ENCODE results near the gene KLHDC4.

- TF ChIP-seq, protein P1, sequence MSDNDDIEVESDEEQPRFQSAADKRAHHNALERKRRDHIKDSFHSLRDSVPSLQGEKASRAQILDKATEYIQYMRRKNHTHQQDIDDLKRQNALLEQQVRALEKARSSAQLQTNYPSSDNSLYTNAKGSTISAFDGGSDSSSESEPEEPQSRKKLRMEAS (IDR thresholded peaks at IDR 0.05; ENCODE audit: low read depth, low read length) = no peak
- TF ChIP-seq, protein P2, sequence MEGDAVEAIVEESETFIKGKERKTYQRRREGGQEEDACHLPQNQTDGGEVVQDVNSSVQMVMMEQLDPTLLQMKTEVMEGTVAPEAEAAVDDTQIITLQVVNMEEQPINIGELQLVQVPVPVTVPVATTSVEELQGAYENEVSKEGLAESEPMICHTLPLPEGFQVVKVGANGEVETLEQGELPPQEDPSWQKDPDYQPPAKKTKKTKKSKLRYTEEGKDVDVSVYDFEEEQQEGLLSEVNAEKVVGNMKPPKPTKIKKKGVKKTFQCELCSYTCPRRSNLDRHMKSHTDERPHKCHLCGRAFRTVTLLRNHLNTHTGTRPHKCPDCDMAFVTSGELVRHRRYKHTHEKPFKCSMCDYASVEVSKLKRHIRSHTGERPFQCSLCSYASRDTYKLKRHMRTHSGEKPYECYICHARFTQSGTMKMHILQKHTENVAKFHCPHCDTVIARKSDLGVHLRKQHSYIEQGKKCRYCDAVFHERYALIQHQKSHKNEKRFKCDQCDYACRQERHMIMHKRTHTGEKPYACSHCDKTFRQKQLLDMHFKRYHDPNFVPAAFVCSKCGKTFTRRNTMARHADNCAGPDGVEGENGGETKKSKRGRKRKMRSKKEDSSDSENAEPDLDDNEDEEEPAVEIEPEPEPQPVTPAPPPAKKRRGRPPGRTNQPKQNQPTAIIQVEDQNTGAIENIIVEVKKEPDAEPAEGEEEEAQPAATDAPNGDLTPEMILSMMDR (IDR thresholded peaks at IDR 0.05; ENCODE audit: low read depth, low read length) = no peak
- TF ChIP-seq POLR2A (IDR thresholded peaks at IDR 0.05; ENCODE audit: extremely low read depth, insufficient read length) (no peak), MYC (IDR thresholded peaks at IDR 0.05; ENCODE audit: low read depth, low read length) (no peak)
Observed at GRCh38 chr16:87698241-87698640, 67.5 kb downstream of the KLHDC4 start.
